ENCODE measurements around the gene TNRC6A.
"Not testable (repeated sequence)": the region's sequence is repeated elsewhere in the genome, so short reads cannot be mapped to it uniquely, and the experiment has no call there.

The TNRC6A gene

DNA sequence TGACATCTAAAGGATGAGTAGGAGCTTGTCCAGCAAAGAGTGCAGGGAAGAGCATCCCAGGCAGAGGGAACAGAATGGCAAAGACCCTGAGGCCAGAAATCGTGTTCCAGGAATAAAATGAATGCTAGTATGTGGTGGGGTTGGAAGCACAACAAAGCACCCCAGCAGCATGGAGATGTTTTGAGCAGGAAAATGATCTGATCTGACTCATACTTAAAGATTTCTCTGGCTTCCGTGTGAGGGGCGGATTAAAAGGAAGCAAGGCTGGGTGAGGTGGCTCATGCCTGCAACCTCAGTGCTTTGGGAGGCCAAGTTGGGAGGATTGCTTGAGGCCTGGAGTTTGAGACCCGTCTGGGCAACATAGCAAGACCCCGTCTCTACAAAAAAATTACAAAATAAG, 118.6 kb downstream of the TNRC6A start:
- DNase-seq: no peak

GRCh38 chr16:24849641-24850040, 120.2 kb downstream of the TNRC6A start:
- no peak for DNase-seq

- no peak for DNase-seq
These were observed 121.0 kb downstream of the TNRC6A start for GRCh38 chr16:24850289-24850938.

GRCh38 chr16:24851700-24852099, 122.2 kb downstream of the TNRC6A start:
- DNase-seq: no peak

DNA sequence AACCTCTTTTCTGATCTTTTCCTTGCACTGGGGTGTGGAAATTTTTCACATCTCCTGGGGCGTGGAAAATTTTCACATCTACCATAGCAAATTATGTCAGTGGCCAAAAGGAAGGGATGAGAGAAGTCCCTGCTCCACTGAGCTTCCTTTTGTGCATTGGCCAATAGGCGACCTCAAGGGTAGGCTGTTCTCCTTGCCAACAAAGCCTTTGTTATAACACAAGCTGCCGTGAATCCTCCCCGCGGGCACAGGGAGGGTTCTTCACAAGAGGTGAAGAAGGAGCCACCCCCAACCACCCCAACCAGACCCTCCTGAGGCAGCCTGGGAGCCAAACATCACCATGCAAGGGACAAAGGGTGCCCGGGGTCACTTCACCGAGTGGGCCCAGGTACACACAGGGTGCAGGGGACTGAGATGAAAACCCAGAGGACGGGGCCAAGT, 122.8 kb downstream of the TNRC6A start:
- DNase-seq: no peak

DNA sequence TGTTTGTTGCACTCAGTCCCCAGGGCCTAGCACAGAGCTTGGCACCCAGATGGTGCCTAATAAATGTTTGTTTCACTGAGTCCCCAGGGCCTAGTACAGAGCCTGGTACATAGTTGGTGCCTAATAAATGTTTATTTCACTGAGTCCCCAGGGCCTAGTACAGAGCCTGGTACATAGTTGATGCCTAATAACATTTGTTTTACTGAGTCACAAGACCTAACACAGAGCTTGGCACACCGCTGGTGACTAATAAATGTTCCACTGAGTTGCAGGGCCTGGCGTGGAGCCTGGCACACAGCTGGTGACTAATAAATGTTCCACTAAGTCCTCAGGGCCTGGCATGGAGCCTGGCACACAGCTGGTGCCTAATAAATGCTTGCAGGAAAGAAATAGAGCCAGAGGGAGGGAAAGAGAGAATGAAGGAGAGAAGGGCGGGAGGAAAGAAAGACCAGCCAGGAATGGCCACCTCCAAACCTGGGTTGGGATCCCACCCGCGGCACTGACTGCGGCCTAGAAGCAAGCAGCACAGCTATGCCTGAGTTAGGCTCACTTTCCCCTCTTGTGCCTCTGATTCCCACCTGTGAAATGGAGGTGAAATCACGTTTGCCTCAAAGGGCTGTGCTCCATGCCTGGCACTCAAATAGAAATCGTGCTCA, 123.8 kb downstream of the TNRC6A start:
- DNase-seq: no peak

GRCh38 chr16:24853830-24854229, 124.4 kb downstream of the TNRC6A start:
- DNase-seq: no peak

- DNase-seq: no peak
These were observed 125.2 kb downstream of the TNRC6A start for GRCh38 chr16:24854607-24855171.

- no peak for DNase-seq
These were observed 126.2 kb downstream of the TNRC6A start for GRCh38 chr16:24855678-24856077.

- not testable (repeated sequence) for DNase-seq
These were observed 127.4 kb downstream of the TNRC6A start for GRCh38 chr16:24856871-24857270.

DNA sequence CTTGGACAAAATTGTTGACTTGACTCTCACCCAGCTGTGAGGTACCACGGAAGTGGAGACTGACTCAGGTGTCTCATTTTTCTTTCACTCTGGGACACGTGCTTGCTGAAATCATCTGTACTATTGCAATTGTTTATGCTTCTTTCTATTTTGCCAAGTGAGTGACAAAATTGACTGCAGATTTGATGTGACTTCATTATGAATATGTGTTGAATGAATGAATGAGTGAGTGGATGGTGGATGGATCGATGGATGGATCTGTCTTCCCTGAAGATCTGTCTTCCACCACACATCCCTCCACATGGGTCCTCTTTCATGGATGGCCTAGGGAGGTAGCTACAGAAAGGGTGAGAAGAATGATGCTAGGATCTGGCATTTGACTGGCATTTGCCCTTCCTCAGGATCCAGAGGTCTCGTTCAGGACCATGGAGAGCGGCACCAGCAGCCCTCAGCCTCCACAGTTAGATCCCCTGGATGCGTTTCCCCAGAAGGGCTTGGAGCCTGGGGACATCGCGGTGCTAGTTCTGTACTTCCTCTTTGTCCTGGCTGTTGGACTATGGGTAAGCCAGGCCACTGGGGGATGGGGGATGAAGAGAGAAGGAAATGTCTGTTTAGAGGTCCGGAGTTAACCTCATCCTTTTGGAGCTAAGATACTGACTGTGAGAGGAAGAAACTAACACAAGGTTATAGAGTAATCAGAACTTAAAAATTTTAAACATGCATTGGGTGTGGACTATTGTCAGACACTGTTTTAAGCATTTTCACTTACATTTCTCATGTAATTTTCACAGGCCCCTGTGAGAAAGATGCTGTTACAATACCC, 129.0 kb downstream of the TNRC6A start:
- DNase-seq: no peak

DNA sequence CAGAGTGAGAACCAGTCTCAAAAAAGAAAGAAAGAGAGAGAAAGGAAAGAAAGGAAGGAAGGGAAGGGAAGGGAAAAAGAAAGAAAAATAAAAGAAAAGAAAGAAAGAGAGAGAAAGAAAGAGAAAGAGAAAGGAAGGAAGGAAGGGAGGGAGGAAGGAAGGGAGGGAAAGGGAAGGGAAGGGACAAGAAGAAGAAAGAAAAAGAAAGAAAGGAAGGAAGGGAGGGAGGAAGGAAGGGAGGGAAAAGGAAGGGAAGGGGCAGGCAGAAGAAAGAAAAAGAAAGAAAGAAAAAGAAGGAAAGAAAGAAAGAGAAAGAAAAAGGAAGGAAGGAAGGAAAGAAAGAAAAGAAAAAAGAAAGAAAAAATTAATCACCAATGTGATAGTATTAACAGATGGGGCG, 132.0 kb downstream of the TNRC6A start:
- DNase-seq: no peak

- DNase-seq: no peak
These were observed 134.4 kb downstream of the TNRC6A start for GRCh38 chr16:24863582-24864437.

DNA sequence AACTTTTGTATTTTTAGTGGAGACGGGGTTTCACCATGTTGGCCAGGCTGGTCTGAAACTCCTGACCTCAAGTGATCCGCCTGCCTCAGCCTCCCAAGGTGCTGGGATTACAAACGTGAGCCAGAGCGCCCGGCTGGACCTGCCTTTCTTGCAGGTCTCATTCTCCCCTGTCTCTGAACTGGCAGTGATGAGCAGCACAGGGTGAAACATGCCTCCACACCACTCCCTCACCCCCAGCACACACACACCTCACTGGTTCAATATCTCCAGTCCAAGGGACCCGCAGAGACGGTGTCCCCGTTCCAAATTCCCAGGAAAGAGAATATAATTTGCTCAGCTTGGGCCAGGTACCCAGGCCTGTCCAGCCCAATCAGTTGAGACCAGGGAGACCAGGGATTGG, 139.6 kb downstream of the TNRC6A start:
- no peak for DNase-seq

GRCh38 chr16:24871891-24872290, 142.4 kb downstream of the TNRC6A start:
- DNase-seq: no peak

GRCh38 chr16:24873028-24873427, 143.6 kb downstream of the TNRC6A start:
- DNase-seq: no peak

DNA sequence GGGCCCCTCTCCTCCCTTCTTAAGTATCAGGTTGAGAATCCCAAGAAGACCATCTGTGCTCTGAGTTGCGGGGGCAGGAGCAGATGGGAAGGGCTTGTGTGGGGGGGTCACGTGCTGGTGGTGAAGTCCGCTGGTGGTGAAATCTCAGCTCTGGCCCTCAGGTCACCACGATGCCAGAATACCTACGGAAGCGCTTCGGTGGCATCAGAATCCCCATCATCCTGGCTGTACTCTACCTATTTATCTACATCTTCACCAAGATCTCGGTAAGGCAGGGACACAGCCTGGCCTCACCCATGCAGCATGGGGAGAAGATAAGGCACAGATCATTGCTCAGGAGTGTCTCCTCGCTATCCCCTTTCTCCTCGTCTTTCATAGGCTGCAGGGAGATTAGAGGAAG, 146.0 kb downstream of the TNRC6A start:
- DNase-seq: no peak

Data from GOT3 (cell line).